Stimulated activated naive B cell treated with anti-CD40 and anti-IgM and Interleukin-4, amounts not matched to agents 10 μg/mL and 1 μg/mL and 100 μg/mL, for 72 hours (primary cell): ENCODE results near the gene ZNF554.
A peak's percentile ranks its signal among the peaks of the same experiment; 100 is the strongest.

Experiments
- ATAC-seq, 2 donors: fragments of 150-1000 bp; cut with Tn5 transposase; replicated peaks; 2 replicates each; pipeline ENCODE4 v1.10.0; 2021; ENCODE audit warnings: moderate library complexity in 1 of 2
- DNase-seq: peaks from one replicate; pipeline ENCODE4 v3.0.0; 2021
- H3K27ac Mint-ChIP-seq: one replicate; pipeline ENCODE4 v1.8.0; 2022; ENCODE audit warnings: mild to moderate bottlenecking, mixed read lengths
- H3K27me3 Mint-ChIP-seq, 2 donors: one replicate each; pipeline ENCODE4 v1.8.0; 2022; ENCODE audit warnings: mixed read lengths in 2 of 2
- H3K36me3 Mint-ChIP-seq, 2 donors: one replicate each; pipeline ENCODE4 v1.8.0; 2022; ENCODE audit warnings: mixed read lengths in 2 of 2, mild to moderate bottlenecking in 1 of 2
- H3K4me1 Mint-ChIP-seq, 2 donors: one replicate each; pipeline ENCODE4 v1.8.0; 2022; ENCODE audit warnings: mixed read lengths in 2 of 2, mild to moderate bottlenecking in 1 of 2
- H3K4me3 Mint-ChIP-seq, 2 donors: one replicate each; pipeline ENCODE4 v1.8.0; 2022; ENCODE audit warnings: mild to moderate bottlenecking in 2 of 2, mixed read lengths in 2 of 2, moderate library complexity in 1 of 2
- H3K9me3 Mint-ChIP-seq, 2 donors: one replicate each; pipeline ENCODE4 v1.8.0; 2022; ENCODE audit warnings: mixed read lengths in 2 of 2, mild to moderate bottlenecking in 1 of 2

Gene ZNF554

GRCh38 chr19:2819540-2820111, at the start of gene ZNF554:
ZNF554 (plus strand) TSS chr19:2819868; CDS start chr19:2820072, 204 bp downstream.
- H3K4me1 Mint-ChIP-seq: peaks cover 10 to 20% of the 10 kb centered on the region in 2 donors
- peak within 1 kb of the TSS; percentile 90 to 95 for H3K4me3 Mint-ChIP-seq
- H3K9me3 Mint-ChIP-seq: peaks cover 4 to 5% of the 10 kb centered on the region in 2 donors
- H3K36me3 Mint-ChIP-seq: peaks cover 15% of the 10 kb centered on the region in 2 donors
- peak within 1 kb of the TSS; percentile 86 for H3K27ac Mint-ChIP-seq
- peak; percentile 95 to 96 for ATAC-seq
- H3K27me3 Mint-ChIP-seq: no peaks in the 10 kb centered on the region
- peak; percentile 94 for DNase-seq

- DNase-seq (no peak), ATAC-seq (no peak)
- Mint-ChIP-seq H3K27ac (peak overlapping the region; percentile 37), H3K36me3 (peaks cover 26 to 30% of the 10 kb centered on the region in 2 donors), H3K4me3 (no peak overlapping the region), H3K27me3 (no peaks in the 10 kb centered on the region), H3K9me3 (no peaks in the 10 kb centered on the region), H3K4me1 (peaks cover 20 to 33% of the 10 kb centered on the region in 2 donors)
These were observed 49.3 kb upstream of the ZNF554 start for GRCh38 chr19:2770055-2771013.

- Mint-ChIP-seq H3K27ac (peak overlapping the region; percentile 25), H3K27me3 (no peaks in the 10 kb centered on the region), H3K4me3 (no peak overlapping the region), H3K36me3 (peaks cover 28 to 42% of the 10 kb centered on the region in 2 donors), H3K9me3 (no peaks in the 10 kb centered on the region), H3K4me1 (peaks cover 32 to 49% of the 10 kb centered on the region in 2 donors)
- ATAC-seq (no peak), DNase-seq (no peak)
These were observed 47.6 kb upstream of the ZNF554 start for GRCh38 chr19:2771786-2772674.

- no peaks in the 10 kb centered on the region for H3K27me3 Mint-ChIP-seq
- no peak for DNase-seq
- H3K4me3 Mint-ChIP-seq: no peak overlapping the region
- no peaks in the 10 kb centered on the region for H3K9me3 Mint-ChIP-seq
- peaks cover 18 to 47% of the 10 kb centered on the region in 2 donors for H3K36me3 Mint-ChIP-seq
- peaks cover 34 to 62% of the 10 kb centered on the region in 2 donors for H3K4me1 Mint-ChIP-seq
- no peak overlapping the region for H3K27ac Mint-ChIP-seq
- ATAC-seq: no peak
These were observed 45.5 kb upstream of the ZNF554 start for GRCh38 chr19:2774083-2774679.

- Mint-ChIP-seq H3K27me3 (no peaks in the 10 kb centered on the region), H3K4me3 (peak overlapping the region; percentile 83 to 86), H3K27ac (peak overlapping the region; percentile 95), H3K4me1 (peaks cover 34 to 62% of the 10 kb centered on the region in 2 donors), H3K9me3 (no peaks in the 10 kb centered on the region), H3K36me3 (peaks cover 17 to 48% of the 10 kb centered on the region in 2 donors)
- no peak for DNase-seq
- ATAC-seq: no peak
These were observed 44.6 kb upstream of the ZNF554 start for GRCh38 chr19:2774953-2775555.

GRCh38 chr19:2775556-2776430, 43.9 kb upstream of the ZNF554 start:
- peaks cover 39 to 62% of the 10 kb centered on the region in 2 donors for H3K4me1 Mint-ChIP-seq
- peak overlapping the region; percentile 83 to 86 for H3K4me3 Mint-ChIP-seq
- H3K27me3 Mint-ChIP-seq: no peaks in the 10 kb centered on the region
- DNase-seq (peak; percentile 36), ATAC-seq (peak; percentile 86 to 87)
- H3K36me3 Mint-ChIP-seq: peaks cover 21 to 53% of the 10 kb centered on the region in 2 donors
- no peaks in the 10 kb centered on the region for H3K9me3 Mint-ChIP-seq
- peak overlapping the region; percentile 95 for H3K27ac Mint-ChIP-seq

GRCh38 chr19:2777952-2778683, 41.5 kb upstream of the ZNF554 start:
- ATAC-seq (no peak), DNase-seq (no peak)
- H3K4me3 Mint-ChIP-seq: peak overlapping the region in 1 of 2 donors; percentile 24
- H3K27me3 Mint-ChIP-seq: no peaks in the 10 kb centered on the region
- H3K9me3 Mint-ChIP-seq: no peaks in the 10 kb centered on the region
- peaks cover 35 to 67% of the 10 kb centered on the region in 2 donors for H3K4me1 Mint-ChIP-seq
- no peak overlapping the region for H3K27ac Mint-ChIP-seq
- peaks cover 15 to 45% of the 10 kb centered on the region in 2 donors for H3K36me3 Mint-ChIP-seq

- H3K27ac Mint-ChIP-seq: no peak overlapping the region
- ATAC-seq (no peak), DNase-seq (no peak)
- no peaks in the 10 kb centered on the region for H3K9me3 Mint-ChIP-seq
- H3K27me3 Mint-ChIP-seq: no peaks in the 10 kb centered on the region
- H3K4me1 Mint-ChIP-seq: peaks cover 35 to 77% of the 10 kb centered on the region in 2 donors
- peaks cover 15 to 40% of the 10 kb centered on the region in 2 donors for H3K36me3 Mint-ChIP-seq
- H3K4me3 Mint-ChIP-seq: no peak overlapping the region
These were observed 40.4 kb upstream of the ZNF554 start for GRCh38 chr19:2779121-2779740.

- DNase-seq (no peak), ATAC-seq (no peak)
- H3K36me3 Mint-ChIP-seq: peaks cover 14 to 34% of the 10 kb centered on the region in 2 donors
- H3K27ac Mint-ChIP-seq: peak overlapping the region; percentile 15
- H3K9me3 Mint-ChIP-seq: no peaks in the 10 kb centered on the region
- peak overlapping the region in 1 of 2 donors; percentile 7 for H3K4me3 Mint-ChIP-seq
- H3K27me3 Mint-ChIP-seq: no peaks in the 10 kb centered on the region
- H3K4me1 Mint-ChIP-seq: peaks cover 27 to 68% of the 10 kb centered on the region in 2 donors
These were observed 39.4 kb upstream of the ZNF554 start for GRCh38 chr19:2780284-2780683.

GRCh38 chr19:2782329-2782935, 37.2 kb upstream of the ZNF554 start:
- Mint-ChIP-seq H3K9me3 (no peaks in the 10 kb centered on the region), H3K4me3 (peak overlapping the region; percentile 90), H3K27me3 (no peaks in the 10 kb centered on the region), H3K27ac (peak overlapping the region; percentile 94), H3K36me3 (peaks cover 11 to 20% of the 10 kb centered on the region in 2 donors), H3K4me1 (peaks cover 21 to 64% of the 10 kb centered on the region in 2 donors)
- ATAC-seq (no peak), DNase-seq (no peak)

GRCh38 chr19:2782936-2783780, 36.5 kb upstream of the ZNF554 start, which contains the start of gene SGTA:
SGTA (minus strand) TSS chr19:2783273; CDS start chr19:2769068, 14,205 bp downstream.
- H3K27me3 Mint-ChIP-seq: no peaks in the 10 kb centered on the region
- peaks cover 15 to 23% of the 10 kb centered on the region in 2 donors for H3K36me3 Mint-ChIP-seq
- H3K4me1 Mint-ChIP-seq: peaks cover 28 to 68% of the 10 kb centered on the region in 2 donors
- DNase-seq (peak; percentile 98), ATAC-seq (peak; percentile 86 to 88)
- peak within 1 kb of the TSS; percentile 94 for H3K27ac Mint-ChIP-seq
- H3K4me3 Mint-ChIP-seq: peak within 1 kb of the TSS; percentile 90
- no peaks in the 10 kb centered on the region for H3K9me3 Mint-ChIP-seq
